Measurements from ENCODE around the gene B3GAT3. TPM values are rescaled to one million over a fixed set of nuclear protein-coding genes. Genes with fewer than 3 reads are reported as not detected.

B3GAT3 gene
- total and polyA plus RNA-seq, 2 of the 8 experiments (the other 6 are each of a cell fraction or from before 2014, with no cell fraction given), result 28.0 to 39.0 TPM

DNA sequence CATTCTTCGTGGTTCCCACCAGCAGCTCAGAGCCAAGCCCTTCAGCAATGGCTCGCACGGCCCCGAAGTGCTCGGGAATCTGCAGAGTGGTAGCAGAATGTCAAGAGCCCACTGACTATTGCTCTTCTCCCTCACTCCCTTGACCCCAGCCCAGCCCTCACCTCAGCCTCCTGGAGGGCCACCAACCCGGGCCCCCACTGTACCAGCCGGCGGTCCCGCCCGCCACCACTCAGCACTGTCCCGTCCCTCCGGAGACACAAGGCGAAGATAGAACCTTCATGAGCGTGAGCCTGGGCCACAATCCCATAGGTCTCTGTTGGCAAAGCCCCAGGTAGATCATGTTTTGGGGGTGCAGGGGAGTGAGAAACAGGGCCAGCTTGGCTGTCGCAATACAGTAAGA, 15.9 kb downstream of the B3GAT3 start:
- Histone ChIP-seq H3K36me3 (ENCODE audit: control insufficient read depth in 2 of 4, insufficient read depth in 4 of 4, low read length in 3 of 4) (no peaks in the 10 kb centered on the region; a peak in 2 of 8 replicates), H2BK20ac (ENCODE audit: low read length) (no peak overlapping the region), H3K23ac (ENCODE audit: insufficient read length) (no peak overlapping the region), H2AK5ac (ENCODE audit: low read depth, low read length) (no peak overlapping the region), H2AFZ (ENCODE audit: low read length) (no peak overlapping the region), H2BK120ac (replicated peaks; ENCODE audit: low read depth, low read length) (no peak overlapping the region), H4K5ac (ENCODE audit: insufficient read length, low read depth, low read length) (no peak overlapping the region), H3K23me2 (ENCODE audit: low read depth, low read length) (peaks cover 15% of the 10 kb centered on the region; the same call in 1 of the 2 replicates), H3K4me1 (replicated peaks in 1 of 4; ENCODE audit: control insufficient read depth in 3 of 4, insufficient read depth in 4 of 4, low read length in 3 of 4) (peaks cover 3 to 26% (median 12%) of the 10 kb centered on the region in 4 experiments), H3K18ac (ENCODE audit: extremely low read depth, low read length) (no peak overlapping the region), H2BK5ac (ENCODE audit: low read depth, low read length) (no peak overlapping the region), H3K4me3 (ENCODE audit: extremely low read depth in 1 of 4, insufficient read depth in 2 of 4, low read depth in 3 of 4, low read length in 4 of 4) (no peak overlapping the region), H3K9me3 (ENCODE audit: insufficient read depth in 2 of 2, low read depth in 1 of 2, low read length in 1 of 2) (no peaks in the 10 kb centered on the region), H2BK15ac (ENCODE audit: low read length) (no peak overlapping the region), H3K56ac (replicated peaks; ENCODE audit: insufficient read length, low read depth, low read length) (no peak overlapping the region), H3K79me2 (ENCODE audit: control insufficient read depth in 1 of 2, insufficient read depth in 2 of 2, low read length in 2 of 2) (0 out of 4 replicates have a peak, but pooled peaks cover 0 to under 1% of the 10 kb centered on the region in 2 experiments), H3K14ac (ENCODE audit: insufficient read length) (no peak overlapping the region), H3K27me3 (replicated peaks in 1 of 4; ENCODE audit: control insufficient read depth in 3 of 4, extremely low read depth in 1 of 4, insufficient read depth in 3 of 4, low read length in 3 of 4) (peaks cover 0 to 13% (median 11%) of the 10 kb centered on the region in 4 experiments; a peak in 6 of 7 replicates), H3K27ac (ENCODE audit: low read depth, low read length) (no peak overlapping the region), H2BK12ac (ENCODE audit: low read depth, low read length) (no peak overlapping the region), H3K9ac (replicated peaks in 1 of 4; ENCODE audit: extremely low read depth in 1 of 4, low read depth in 3 of 4, low read length in 3 of 4) (no peak overlapping the region), H3K4ac (replicated peaks; ENCODE audit: insufficient read length, low read depth, low read length) (no peak overlapping the region), H4K91ac (replicated peaks; ENCODE audit: insufficient read length, low read length) (no peak overlapping the region), H3K79me1 (ENCODE audit: low read depth, low read length) (no peaks in the 10 kb centered on the region; the same call in 1 of the 2 replicates), H4K20me1 (replicated peaks in 1 of 2; ENCODE audit: control insufficient read depth in 1 of 2, insufficient read depth in 2 of 2, low read length in 2 of 2) (peaks cover 0 to 2% of the 10 kb centered on the region in 2 experiments), H3K4me2 (ENCODE audit: insufficient read depth in 1 of 2, low read depth in 2 of 2, low read length in 2 of 2) (no peak overlapping the region), H4K8ac (ENCODE audit: extremely low read depth, insufficient read depth, low read length) (no peak overlapping the region; the same call in 1 of the 2 replicates)
- 97% methylated on average over 15 of the region's 15 CpGs; no CpG with 5 or more reads in 1 of the 2 experiments for WGBS, 2 experiments (ENCODE audit: extremely low coverage in 1 of 2, insufficient coverage in 1 of 2, insufficient read length in 1 of 2, insufficient replicate concordance in 2 of 2, low coverage in 1 of 2, low lambda C conversion rate in 2 of 2, missing lambda C conversion rate in 1 of 2)
- ChIA-PET CTCF (ENCODE audit: partially characterized antibody) (interaction anchor here (10.2 kb wide), 1 partner anchor 12 kb away, joined by 97 read pairs; the partner anchor contains the start of gene TUT1), POLR2A (ENCODE audit: partially characterized antibody) (interaction anchor here (0.7 to 15.8 kb wide), 6 partner anchors 10 to 235 kb away, joined by 3 to 235 read pairs (median 6); partner anchors contain the start of genes C11orf98, CSKMT, LBHD1 and MTA2)
- FAIRE-seq, result no peak
- TF ChIP-seq SUZ12 (IDR thresholded peaks at IDR 0.05; ENCODE audit: low read length), result no peak
- no peak for DNase-seq (ENCODE audit: low read depth in 1 of 2, low spot score in 2 of 2)

All from H1 (cell line).